ENCODE measurements around the gene ANAPC5. TPM values are rescaled to one million over a fixed set of nuclear protein-coding genes. Genes with fewer than 3 reads are reported as not detected.
"Not testable (repeated sequence)": the region's sequence is repeated elsewhere in the genome, so short reads cannot be mapped to it uniquely, and the experiment has no call there.

The ANAPC5 gene
- total and polyA plus RNA-seq, 2 donors = 119 to 173 TPM

- Histone ChIP-seq H3K4me3 (ENCODE audit: low read length in 2 of 2) (no peak overlapping the region), H3K27me3 (ENCODE audit: control insufficient read depth in 2 of 2, insufficient read depth in 1 of 2, low read length in 1 of 2) (no peaks in the 10 kb centered on the region), H3K27ac (ENCODE audit: low read depth in 1 of 2, low read length in 1 of 2) (no peak overlapping the region), H3K9me3 (ENCODE audit: control insufficient read depth in 2 of 2, insufficient read depth in 1 of 2, low read length in 1 of 2) (no peaks in the 10 kb centered on the region), H3K36me3 (ENCODE audit: control insufficient read depth in 2 of 2, insufficient read depth in 2 of 2, low read length in 1 of 2) (peaks cover 0 to 16% of the 10 kb centered on the region in 2 donors), H3K4me1 (ENCODE audit: control insufficient read depth in 2 of 2, insufficient read depth in 2 of 2, low read length in 2 of 2) (peaks cover 5% of the 10 kb centered on the region in 2 donors)
- DNase-seq (ENCODE audit: low read depth in 6 of 9, low spot score in 9 of 9) = no peak
- WGBS = 97% methylated on average over 10 of the region's 10 CpGs
Observed at GRCh38 chr12:121287267-121287954, 64.8 kb downstream of the ANAPC5 start.

- H3K27me3 ChIP-seq (ENCODE audit: control insufficient read depth in 2 of 2, insufficient read depth in 1 of 2, low read length in 1 of 2) = no peaks in the 10 kb centered on the region
- H3K4me1 ChIP-seq (ENCODE audit: control insufficient read depth in 2 of 2, insufficient read depth in 2 of 2, low read length in 2 of 2) = peaks cover 5% of the 10 kb centered on the region in 2 donors
- whole genome bisulfite sequencing = 100% methylated on average over 1 of the region's 1 CpG
- H3K27ac ChIP-seq (ENCODE audit: low read depth in 1 of 2, low read length in 1 of 2) = no peak overlapping the region
- H3K4me3 ChIP-seq (ENCODE audit: low read length in 2 of 2) = no peak overlapping the region
- DNase-seq (ENCODE audit: low read depth in 6 of 9, low spot score in 9 of 9) = no peak
- H3K36me3 ChIP-seq (ENCODE audit: control insufficient read depth in 2 of 2, insufficient read depth in 2 of 2, low read length in 1 of 2) = peaks cover 0 to 8% of the 10 kb centered on the region in 2 donors
- H3K9me3 ChIP-seq (ENCODE audit: control insufficient read depth in 2 of 2, insufficient read depth in 1 of 2, low read length in 1 of 2) = no peaks in the 10 kb centered on the region
Observed at GRCh38 chr12:121285856-121286255, 66.4 kb downstream of the ANAPC5 start.

GRCh38 chr12:121284551-121285390, 67.4 kb downstream of the ANAPC5 start:
- WGBS = 98% methylated on average over 14 of the region's 14 CpGs
- Histone ChIP-seq H3K36me3 (ENCODE audit: control insufficient read depth in 2 of 2, insufficient read depth in 2 of 2, low read length in 1 of 2) (peaks cover 0 to 8% of the 10 kb centered on the region in 2 donors), H3K27me3 (ENCODE audit: control insufficient read depth in 2 of 2, insufficient read depth in 1 of 2, low read length in 1 of 2) (no peaks in the 10 kb centered on the region), H3K9me3 (ENCODE audit: control insufficient read depth in 2 of 2, insufficient read depth in 1 of 2, low read length in 1 of 2) (no peaks in the 10 kb centered on the region), H3K4me1 (ENCODE audit: control insufficient read depth in 2 of 2, insufficient read depth in 2 of 2, low read length in 2 of 2) (peaks cover 5% of the 10 kb centered on the region in 2 donors), H3K4me3 (ENCODE audit: low read length in 2 of 2) (no peak overlapping the region), H3K27ac (ENCODE audit: low read depth in 1 of 2, low read length in 1 of 2) (no peak overlapping the region)
- DNase-seq (ENCODE audit: low read depth in 6 of 9, low spot score in 9 of 9) = no peak

GRCh38 chr12:121283841-121284240, 68.4 kb downstream of the ANAPC5 start:
- H3K27me3 ChIP-seq (ENCODE audit: control insufficient read depth in 2 of 2, insufficient read depth in 1 of 2, low read length in 1 of 2) = no peaks in the 10 kb centered on the region
- no peak overlapping the region for H3K27ac ChIP-seq (ENCODE audit: low read depth in 1 of 2, low read length in 1 of 2)
- H3K4me1 ChIP-seq (ENCODE audit: control insufficient read depth in 2 of 2, insufficient read depth in 2 of 2, low read length in 2 of 2) = peaks cover 5% of the 10 kb centered on the region in 2 donors
- WGBS = 98% methylated on average over 6 of the region's 6 CpGs
- H3K9me3 ChIP-seq (ENCODE audit: control insufficient read depth in 2 of 2, insufficient read depth in 1 of 2, low read length in 1 of 2) = no peaks in the 10 kb centered on the region
- no peak overlapping the region for H3K4me3 ChIP-seq (ENCODE audit: low read length in 2 of 2)
- no peak for DNase-seq (ENCODE audit: low read depth in 6 of 9, low spot score in 9 of 9)
- H3K36me3 ChIP-seq (ENCODE audit: control insufficient read depth in 2 of 2, insufficient read depth in 2 of 2, low read length in 1 of 2) = peaks cover 0 to 11% of the 10 kb centered on the region in 2 donors

- H3K4me3 ChIP-seq (ENCODE audit: low read length in 2 of 2) = no peak overlapping the region
- H3K27ac ChIP-seq (ENCODE audit: low read depth in 1 of 2, low read length in 1 of 2) = no peak overlapping the region
- no peaks in the 10 kb centered on the region for H3K27me3 ChIP-seq (ENCODE audit: control insufficient read depth in 2 of 2, insufficient read depth in 1 of 2, low read length in 1 of 2)
- H3K9me3 ChIP-seq (ENCODE audit: control insufficient read depth in 2 of 2, insufficient read depth in 1 of 2, low read length in 1 of 2) = no peaks in the 10 kb centered on the region
- H3K4me1 ChIP-seq (ENCODE audit: control insufficient read depth in 2 of 2, insufficient read depth in 2 of 2, low read length in 2 of 2) = peaks cover 2 to 3% of the 10 kb centered on the region in 2 donors
- 98% methylated on average over 5 of the region's 5 CpGs for WGBS
- peaks cover 0 to 15% of the 10 kb centered on the region in 2 donors for H3K36me3 ChIP-seq (ENCODE audit: control insufficient read depth in 2 of 2, insufficient read depth in 2 of 2, low read length in 1 of 2)
- no peak for DNase-seq (ENCODE audit: low read depth in 6 of 9, low spot score in 9 of 9)
Observed at GRCh38 chr12:121283388-121283787, 68.8 kb downstream of the ANAPC5 start.

- not testable (repeated sequence) for H3K27me3 ChIP-seq (ENCODE audit: control insufficient read depth in 2 of 2, insufficient read depth in 1 of 2, low read length in 1 of 2); DNase-seq (ENCODE audit: low read depth in 6 of 9, low spot score in 9 of 9); H3K4me3 ChIP-seq (ENCODE audit: low read length in 2 of 2); H3K4me1 ChIP-seq (ENCODE audit: control insufficient read depth in 2 of 2, insufficient read depth in 2 of 2, low read length in 2 of 2); H3K9me3 ChIP-seq (ENCODE audit: control insufficient read depth in 2 of 2, insufficient read depth in 1 of 2, low read length in 1 of 2); H3K27ac ChIP-seq (ENCODE audit: low read depth in 1 of 2, low read length in 1 of 2)
- WGBS = 97% methylated on average over 11 of the region's 11 CpGs
- H3K36me3 ChIP-seq (ENCODE audit: control insufficient read depth in 2 of 2, insufficient read depth in 2 of 2, low read length in 1 of 2) = peaks cover 0 to 17% of the 10 kb centered on the region in 2 donors
Observed at GRCh38 chr12:121282910-121283309, 69.3 kb downstream of the ANAPC5 start.

- no peak for DNase-seq (ENCODE audit: low read depth in 6 of 9, low spot score in 9 of 9)
- WGBS = 94% methylated on average over 10 of the region's 10 CpGs
Observed at GRCh38 chr12:121282072-121282742, 70.0 kb downstream of the ANAPC5 start.

GRCh38 chr12:121281116-121281515, 71.1 kb downstream of the ANAPC5 start:
- not testable (repeated sequence) for H3K27me3 ChIP-seq (ENCODE audit: control insufficient read depth in 2 of 2, insufficient read depth in 1 of 2, low read length in 1 of 2); H3K27ac ChIP-seq (ENCODE audit: low read depth in 1 of 2, low read length in 1 of 2); DNase-seq (ENCODE audit: low read depth in 6 of 9, low spot score in 9 of 9); H3K4me3 ChIP-seq (ENCODE audit: low read length in 2 of 2); H3K4me1 ChIP-seq (ENCODE audit: control insufficient read depth in 2 of 2, insufficient read depth in 2 of 2, low read length in 2 of 2); H3K9me3 ChIP-seq (ENCODE audit: control insufficient read depth in 2 of 2, insufficient read depth in 1 of 2, low read length in 1 of 2)
- 97% methylated on average over 14 of the region's 14 CpGs for WGBS
- peaks cover 0 to 19% of the 10 kb centered on the region in 2 donors for H3K36me3 ChIP-seq (ENCODE audit: control insufficient read depth in 2 of 2, insufficient read depth in 2 of 2, low read length in 1 of 2)

More at GRCh38 chr12:121282072-121282742, 70.0 kb downstream of the ANAPC5 start:
- Histone ChIP-seq H3K27ac (ENCODE audit: low read depth in 1 of 2, low read length in 1 of 2) (peak overlapping the region in 1 of 2 donors; percentile 11), H3K4me1 (ENCODE audit: control insufficient read depth in 2 of 2, insufficient read depth in 2 of 2, low read length in 2 of 2) (no peaks in the 10 kb centered on the region), H3K9me3 (ENCODE audit: control insufficient read depth in 2 of 2, insufficient read depth in 1 of 2, low read length in 1 of 2) (no peaks in the 10 kb centered on the region), H3K36me3 (ENCODE audit: control insufficient read depth in 2 of 2, insufficient read depth in 2 of 2, low read length in 1 of 2) (peaks cover 0 to 17% of the 10 kb centered on the region in 2 donors), H3K4me3 (ENCODE audit: low read length in 2 of 2) (no peak overlapping the region), H3K27me3 (ENCODE audit: control insufficient read depth in 2 of 2, insufficient read depth in 1 of 2, low read length in 1 of 2) (no peaks in the 10 kb centered on the region)

GRCh38 chr12:121280531-121280930, 71.7 kb downstream of the ANAPC5 start:
- H3K9me3 ChIP-seq (ENCODE audit: control insufficient read depth in 2 of 2, insufficient read depth in 1 of 2, low read length in 1 of 2); H3K27me3 ChIP-seq (ENCODE audit: control insufficient read depth in 2 of 2, insufficient read depth in 1 of 2, low read length in 1 of 2); H3K4me1 ChIP-seq (ENCODE audit: control insufficient read depth in 2 of 2, insufficient read depth in 2 of 2, low read length in 2 of 2); DNase-seq (ENCODE audit: low read depth in 6 of 9, low spot score in 9 of 9); H3K27ac ChIP-seq (ENCODE audit: low read depth in 1 of 2, low read length in 1 of 2); H3K4me3 ChIP-seq (ENCODE audit: low read length in 2 of 2): not testable (repeated sequence)
- H3K36me3 ChIP-seq (ENCODE audit: control insufficient read depth in 2 of 2, insufficient read depth in 2 of 2, low read length in 1 of 2) = peaks cover 0 to 22% of the 10 kb centered on the region in 2 donors
- WGBS = 95% methylated on average over 11 of the region's 11 CpGs

Measured in thymus (tissue), 11 donors.